Measurements from ENCODE around the gene TSEN54.
"Not testable (repeated sequence)": the region's sequence is repeated elsewhere in the genome, so short reads cannot be mapped to it uniquely, and the experiment has no call there.

TSEN54 gene

DNA sequence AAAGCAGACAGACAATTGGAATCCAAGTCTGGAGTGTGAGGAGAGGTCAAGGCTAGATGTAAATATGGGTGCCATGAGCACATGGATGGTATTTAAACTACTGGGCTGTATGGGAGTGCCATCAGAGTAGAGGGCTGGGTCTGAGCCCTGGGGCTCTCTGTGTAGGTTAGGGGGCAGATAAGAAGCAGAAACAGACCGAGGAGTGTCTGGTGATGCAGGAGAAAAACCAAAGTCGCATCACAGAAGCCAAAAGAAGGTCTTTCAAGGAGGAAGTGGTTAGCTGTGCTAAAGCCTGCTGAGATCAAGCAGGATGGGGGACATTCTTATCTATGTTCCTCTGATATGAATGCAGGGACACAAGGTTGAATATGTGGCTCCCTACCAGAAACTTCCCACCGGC is 1.9 kb downstream of the TSEN54 start:
- DNase-seq (ENCODE audit: low read depth) = no peak

- no peak for DNase-seq (ENCODE audit: low read depth)
Measured at GRCh38 chr17:75518983-75519537, 2.7 kb downstream of the TSEN54 start.

- DNase-seq (ENCODE audit: low read depth) = not testable (repeated sequence)
Measured at GRCh38 chr17:75520413-75520812, 4.1 kb downstream of the TSEN54 start.

- no peak for DNase-seq (ENCODE audit: low read depth)
Measured at GRCh38 chr17:75521290-75521689, 5.0 kb downstream of the TSEN54 start.

DNA sequence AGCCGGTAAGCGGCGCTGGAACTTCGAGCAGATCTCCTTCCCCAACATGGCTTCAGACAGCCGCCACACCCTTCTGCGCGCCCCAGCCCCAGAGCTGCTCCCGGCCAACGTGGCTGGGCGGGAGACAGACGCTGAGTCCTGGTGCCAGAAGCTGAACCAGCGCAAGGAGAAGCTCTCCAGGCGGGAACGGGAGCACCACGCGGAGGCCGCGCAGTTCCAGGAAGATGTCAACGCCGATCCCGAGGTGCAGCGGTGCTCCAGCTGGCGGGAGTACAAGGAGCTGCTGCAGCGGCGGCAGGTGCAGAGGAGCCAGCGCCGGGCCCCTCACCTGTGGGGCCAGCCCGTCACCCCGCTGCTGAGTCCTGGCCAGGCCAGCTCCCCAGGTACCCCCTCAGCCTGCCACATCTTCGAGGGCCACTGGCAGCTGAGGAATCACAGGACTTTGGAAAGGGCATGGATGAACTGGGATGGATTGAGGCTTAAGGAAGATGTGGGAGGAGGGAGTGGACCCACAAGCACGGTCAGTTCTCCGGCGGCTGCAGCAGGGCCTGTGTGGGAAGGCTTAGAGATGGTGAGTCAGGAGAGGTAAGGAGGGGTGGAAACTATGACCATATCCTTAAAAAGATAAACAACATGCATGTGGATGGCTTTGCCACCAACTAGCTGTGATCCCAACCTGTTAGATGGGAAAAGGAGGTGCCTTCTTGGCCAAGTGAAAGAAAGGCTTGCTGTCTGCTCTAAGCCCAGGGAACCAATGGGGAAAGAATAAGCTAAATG is 5.8 kb downstream of the TSEN54 start:
- DNase-seq (ENCODE audit: low read depth) = peak; percentile 34

GRCh38 chr17:75523647-75524046 is 7.3 kb downstream of the TSEN54 start:
- no peak for DNase-seq (ENCODE audit: low read depth)

DNA sequence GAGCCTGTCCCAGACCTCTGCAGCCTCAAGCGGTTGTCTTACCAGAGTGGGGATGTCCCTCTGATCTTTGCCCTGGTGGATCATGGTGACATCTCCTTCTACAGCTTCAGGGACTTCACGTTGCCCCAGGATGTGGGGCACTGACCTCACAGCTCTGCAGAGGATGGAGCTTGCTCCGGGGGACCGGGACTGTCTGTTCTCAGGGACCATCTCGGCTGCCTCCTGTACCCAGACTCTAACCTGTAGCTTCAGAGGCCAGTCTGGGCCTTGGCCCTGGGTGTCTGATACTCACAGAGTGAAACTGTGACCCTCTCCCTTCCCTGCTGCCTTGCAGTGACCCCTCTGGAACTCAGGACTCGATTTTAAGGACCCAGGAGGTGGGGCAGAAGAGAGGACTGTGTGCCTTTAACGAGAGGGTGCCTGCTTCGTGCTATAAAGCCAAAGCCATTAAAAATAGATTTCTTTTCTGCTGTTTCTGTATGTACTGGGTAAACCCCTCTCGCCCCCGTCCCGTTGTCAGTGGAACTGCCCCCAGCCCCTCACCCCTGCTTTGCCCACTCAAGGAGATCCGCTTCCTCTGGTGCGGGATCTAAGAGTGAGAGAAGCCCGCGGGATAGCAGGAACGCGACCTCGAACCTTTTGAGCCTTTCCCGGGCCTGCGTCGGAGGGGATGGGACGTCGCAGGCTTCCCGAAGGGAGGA is 8.1 kb downstream of the TSEN54 start:
- no peak for DNase-seq (ENCODE audit: low read depth)

DNA sequence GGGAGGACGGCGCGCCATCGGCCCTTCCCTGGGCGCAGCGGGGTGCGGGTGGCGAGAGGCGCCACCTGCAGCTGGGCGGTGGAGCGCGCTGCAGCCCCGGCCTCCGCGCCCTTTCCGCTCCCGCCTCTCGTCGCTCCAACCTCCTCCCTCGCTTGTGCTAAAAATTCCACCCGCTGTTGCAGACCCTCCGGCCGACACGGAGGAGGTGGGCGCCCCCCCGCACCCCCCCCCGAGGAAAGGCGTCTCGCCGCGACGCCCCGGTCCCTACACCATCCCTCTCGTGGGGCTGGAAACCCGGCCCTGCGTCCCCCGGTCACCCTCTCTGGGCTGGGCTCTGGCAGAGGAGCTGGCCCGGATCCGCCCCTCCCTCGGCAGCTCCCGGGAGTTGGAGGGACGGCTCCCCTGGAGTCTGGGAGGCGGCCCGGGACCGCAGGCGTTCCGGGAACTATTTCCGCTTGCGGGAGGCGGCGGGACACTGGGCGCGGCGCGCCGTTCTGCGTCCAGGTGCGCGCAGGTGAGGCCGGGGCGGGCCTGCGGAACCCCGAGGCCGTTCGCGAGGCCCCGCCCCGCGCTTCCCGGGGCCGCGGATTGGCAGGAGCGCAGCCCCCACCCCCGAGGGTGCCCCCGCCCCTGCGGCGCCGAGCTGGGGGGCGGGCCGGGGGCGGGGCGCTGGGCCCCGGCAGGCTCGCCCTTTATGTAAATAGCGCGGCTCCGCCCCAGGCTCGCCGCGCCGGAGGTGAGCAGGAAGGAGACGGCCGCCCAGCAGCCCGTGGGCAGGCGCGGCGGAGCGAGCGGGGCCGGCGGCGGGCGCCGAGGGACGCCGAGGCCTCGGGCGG is 8.9 kb downstream of the TSEN54 start, which contains the start of gene LLGL2:
TSS of gene LLGL2 (plus strand) at position 728 of the 836 bp plus-strand sequence. CDS start 17,730 bp downstream, outside the sequence.
- DNase-seq (ENCODE audit: low read depth) = no peak

GRCh38 chr17:75525806-75526554 is 9.7 kb downstream of the TSEN54 start:
- no peak for DNase-seq (ENCODE audit: low read depth)

GRCh38 chr17:75526555-75527270 is 10.4 kb downstream of the TSEN54 start:
- DNase-seq (ENCODE audit: low read depth) = no peak

- DNase-seq (ENCODE audit: low read depth) = no peak
Measured at GRCh38 chr17:75530837-75531720, 14.8 kb downstream of the TSEN54 start.

- no peak for DNase-seq (ENCODE audit: low read depth)
Measured at GRCh38 chr17:75531721-75532072, 15.4 kb downstream of the TSEN54 start.

DNA sequence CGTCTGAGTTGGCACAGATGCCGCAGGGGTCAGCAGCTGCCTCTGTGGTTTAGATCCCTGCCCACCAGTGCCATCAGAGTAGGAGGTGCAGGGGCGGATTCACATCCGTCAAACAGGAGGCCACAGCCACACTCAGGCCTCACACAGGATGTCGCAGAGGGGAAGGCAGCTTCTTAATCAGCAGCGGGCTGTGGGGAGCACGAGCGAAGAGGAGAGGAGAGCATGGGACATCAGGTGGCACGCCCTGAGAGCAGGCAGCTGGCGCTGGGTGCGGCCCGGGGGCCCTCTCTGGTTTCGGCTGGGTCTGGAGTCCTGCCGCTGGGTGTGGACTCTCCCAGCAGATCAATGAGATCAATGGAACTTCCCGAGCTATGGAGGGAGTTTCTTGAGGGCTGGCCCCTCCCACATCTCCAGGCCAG is 18.8 kb downstream of the TSEN54 start:
- no peak for DNase-seq (ENCODE audit: low read depth)

- no peak for DNase-seq (ENCODE audit: low read depth)
Measured at GRCh38 chr17:75535871-75536270, 19.5 kb downstream of the TSEN54 start.

- DNase-seq (ENCODE audit: low read depth) = no peak
Measured at GRCh38 chr17:75536366-75536765, 20.0 kb downstream of the TSEN54 start.

DNA sequence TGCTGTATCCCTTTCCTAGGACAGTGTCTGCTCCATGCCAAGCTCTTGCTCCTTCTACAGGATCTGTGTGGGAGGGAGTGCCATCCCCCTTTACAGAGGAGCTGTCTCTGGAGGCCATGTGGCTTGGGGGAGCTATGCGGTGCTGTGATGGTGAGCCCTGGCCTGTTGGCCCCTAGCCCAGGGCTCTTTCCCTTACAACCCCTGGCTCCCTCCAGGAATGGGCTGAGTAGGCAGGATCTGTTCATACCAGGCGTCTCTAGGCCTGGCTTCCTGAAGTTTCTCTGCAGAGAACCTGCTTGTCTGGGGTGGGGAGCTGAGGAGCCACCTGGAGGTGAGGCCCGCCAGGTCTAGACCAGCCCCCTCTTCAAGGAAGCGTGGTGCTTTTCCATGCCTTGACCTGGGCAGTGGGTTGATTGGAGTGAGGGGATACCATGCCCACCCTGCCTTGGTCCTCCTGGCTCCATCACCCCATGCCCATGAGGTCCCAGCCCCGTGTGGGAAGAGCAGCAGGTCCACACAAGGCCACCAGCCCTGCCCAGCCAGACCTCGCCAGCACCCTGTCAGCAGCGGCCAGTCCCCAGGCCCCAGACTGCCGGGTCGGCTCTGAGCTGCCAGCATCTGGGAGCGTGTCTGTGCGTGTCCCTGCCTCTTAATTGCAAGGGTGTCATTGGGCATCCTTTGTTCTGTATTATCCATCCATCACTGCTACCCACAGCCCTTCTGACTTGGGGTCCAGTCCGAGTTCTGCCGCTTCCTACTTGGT is 23.8 kb downstream of the TSEN54 start:
- DNase-seq (ENCODE audit: low read depth) = no peak

DNA sequence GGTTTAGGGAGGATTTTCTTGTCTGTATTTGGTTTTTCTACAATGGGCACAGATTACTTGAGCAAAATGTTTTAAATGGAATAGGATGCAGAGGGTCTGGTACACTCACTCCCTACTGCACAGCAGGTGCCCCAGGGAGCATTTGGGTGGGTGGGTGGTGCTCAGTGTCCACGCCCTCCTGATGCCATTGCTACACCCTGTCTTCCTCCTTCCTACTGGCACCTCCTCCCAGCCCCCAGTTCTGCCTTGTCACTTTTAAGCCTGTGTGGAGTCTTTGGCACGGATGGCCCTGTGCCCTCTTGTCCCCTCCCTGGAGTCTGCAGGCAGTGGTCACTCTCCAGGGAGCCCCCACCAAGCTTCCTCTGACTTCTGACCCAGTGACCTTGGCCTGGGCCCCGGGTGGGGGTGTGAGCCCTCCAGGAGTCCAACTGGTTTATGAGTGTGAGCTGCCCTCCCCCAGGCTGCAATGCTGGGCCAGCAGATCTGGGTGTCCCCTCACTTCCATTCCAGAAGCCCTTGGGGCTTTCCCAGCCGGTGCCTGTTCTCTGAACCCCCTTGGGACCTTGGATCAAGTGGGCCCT is 24.7 kb downstream of the TSEN54 start:
- no peak for DNase-seq (ENCODE audit: low read depth)

- no peak for DNase-seq (ENCODE audit: low read depth)
Measured at GRCh38 chr17:75542229-75542628, 25.9 kb downstream of the TSEN54 start.
